ENCODE measurements around the gene SELENOV. TPM values are rescaled to one million over a fixed set of nuclear protein-coding genes. Genes with fewer than 3 reads are reported as not detected.

Gene SELENOV
- total RNA-seq, 1 experiment from 2014 or later = not detected

- BruUV-seq (replicated peaks) = no TSS peak
- DNase-seq (ENCODE audit: low read depth, low spot score) (no peak), ATAC-seq (no peak)
- Histone ChIP-seq H3K27ac (ENCODE audit: low read depth, low read length) (no peak overlapping the region), H3K79me2 (ENCODE audit: insufficient read depth, low read length) (no peaks in the 10 kb centered on the region), H3K4me3 (replicated peaks in 1 of 2; ENCODE audit: low read depth in 1 of 2, low read length in 2 of 2) (no peak overlapping the region), H3K36me3 (ENCODE audit: control insufficient read depth in 1 of 2, insufficient read depth in 2 of 2, low read length in 2 of 2) (no peaks in the 10 kb centered on the region), H4K20me1 (ENCODE audit: insufficient read depth) (no peaks in the 10 kb centered on the region), H3K9ac (ENCODE audit: low read length) (no peak overlapping the region), H3K27me3 (ENCODE audit: insufficient read depth, low read length) (peaks cover 34% of the 10 kb centered on the region; the same call in 1 of the 2 replicates), H3K9me3 (ENCODE audit: control insufficient read depth in 1 of 2, insufficient read depth in 1 of 2, low read depth in 1 of 2, low read length in 2 of 2) (no peaks in the 10 kb centered on the region), H3K9me2 (ENCODE audit: insufficient read depth) (no peaks in the 10 kb centered on the region), H3K4me1 (ENCODE audit: control insufficient read depth in 1 of 2, insufficient read depth in 2 of 2, low read length in 2 of 2) (peaks cover 0 to 3% of the 10 kb centered on the region in 2 experiments; a peak in 1 of 4 replicates), H3K4me2 (ENCODE audit: low read length) (no peak overlapping the region; the same call in 1 of the 2 replicates), H2AFZ (ENCODE audit: low read depth, low read length, poor library complexity, severe bottlenecking) (no peak overlapping the region)
- intact Hi-C loops (cut with micrococcal nuclease) = no loop called here
- CTCF ChIA-PET = no interaction called here
- TF ChIP-seq EGR1 (IDR thresholded peaks at IDR 0.05; ENCODE audit: low read depth) = no peak
- no peak for TF ChIP-seq CBX3 (IDR thresholded peaks at IDR 0.05; ENCODE audit: low read depth)
- no peak for TF ChIP-seq POLR2A (IDR thresholded peaks at IDR 0.05; ENCODE audit: borderline replicate concordance, extremely low read depth, insufficient read depth, insufficient read length)
- no peak for TF ChIP-seq SIN3A (IDR thresholded peaks at IDR 0.05; ENCODE audit: low read depth)
- no peak for TF ChIP-seq POLR2AphosphoS5 (IDR thresholded peaks at IDR 0.05; ENCODE audit: low read depth, low read length)
- TF ChIP-seq EZH2phosphoT487 (IDR thresholded peaks at IDR 0.05; ENCODE audit: borderline replicate concordance) = no peak
- TF ChIP-seq SP1 (IDR thresholded peaks at IDR 0.05; ENCODE audit: low read depth) = no peak
- POLR2A ChIA-PET = no interaction called here
- RAD21 ChIA-PET (ENCODE audit: low non-redundant PET in 1 of 2, low total read pairs in 2 of 2, uncharacterized antibody in 2 of 2, unreplicated experiment in 2 of 2) = no interaction called here
Observed at GRCh38 chr19:39557811-39558623, 43.1 kb downstream of the SELENOV start.

DNA sequence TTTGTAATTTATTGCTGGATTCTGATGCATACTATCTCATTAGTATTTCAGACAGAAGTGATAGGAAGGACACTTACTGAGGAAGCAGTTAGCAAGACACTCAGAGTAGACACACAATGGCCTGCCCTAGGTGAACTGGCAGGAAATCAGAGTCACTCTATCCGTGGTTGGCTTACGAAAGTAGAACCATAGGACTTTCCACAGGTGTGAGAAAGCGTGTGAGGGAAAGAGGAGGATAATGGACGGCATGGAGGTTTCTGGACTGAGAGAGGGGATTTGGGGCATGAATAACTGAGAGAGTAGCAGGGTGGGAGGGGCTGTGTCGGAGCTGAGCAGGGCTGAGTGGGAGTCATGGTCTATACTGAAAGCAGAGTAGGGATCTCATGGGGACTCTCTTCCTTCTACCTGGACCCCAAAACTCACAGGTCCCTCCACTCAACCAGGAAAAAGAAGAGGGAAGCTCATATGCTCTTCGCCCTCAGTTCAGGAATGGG, 43.7 kb downstream of the SELENOV start:
- Histone ChIP-seq H3K9me2 (ENCODE audit: insufficient read depth) (no peaks in the 10 kb centered on the region), H2AFZ (ENCODE audit: low read depth, low read length, poor library complexity, severe bottlenecking) (no peak overlapping the region), H3K4me2 (ENCODE audit: low read length) (no peak overlapping the region), H3K4me3 (replicated peaks in 1 of 2; ENCODE audit: low read depth in 1 of 2, low read length in 2 of 2) (no peak overlapping the region), H3K27me3 (ENCODE audit: insufficient read depth, low read length) (peaks cover 31% of the 10 kb centered on the region; the same call in 1 of the 2 replicates), H3K4me1 (ENCODE audit: control insufficient read depth in 1 of 2, insufficient read depth in 2 of 2, low read length in 2 of 2) (peaks cover 0 to 9% of the 10 kb centered on the region in 2 experiments; a peak in 2 of 4 replicates), H3K9ac (ENCODE audit: low read length) (no peak overlapping the region), H3K36me3 (ENCODE audit: control insufficient read depth in 1 of 2, insufficient read depth in 2 of 2, low read length in 2 of 2) (no peaks in the 10 kb centered on the region), H3K27ac (ENCODE audit: low read depth, low read length) (no peak overlapping the region), H3K9me3 (ENCODE audit: control insufficient read depth in 1 of 2, insufficient read depth in 1 of 2, low read depth in 1 of 2, low read length in 2 of 2) (no peaks in the 10 kb centered on the region), H3K79me2 (ENCODE audit: insufficient read depth, low read length) (no peaks in the 10 kb centered on the region), H4K20me1 (ENCODE audit: insufficient read depth) (no peaks in the 10 kb centered on the region)
- ATAC-seq (no peak), DNase-seq (ENCODE audit: low read depth, low spot score) (no peak)
- CTCF ChIA-PET = no interaction called here
- intact Hi-C loops (cut with micrococcal nuclease) = no loop called here
- POLR2A ChIA-PET = no interaction called here
- no TSS peak for BruUV-seq (replicated peaks)
- RAD21 ChIA-PET (ENCODE audit: low non-redundant PET in 1 of 2, low total read pairs in 2 of 2, uncharacterized antibody in 2 of 2, unreplicated experiment in 2 of 2) = no interaction called here
- TF ChIP-seq EZH2 (IDR thresholded peaks at IDR 0.05) (no peak), ELF1 (IDR thresholded peaks at IDR 0.05; ENCODE audit: borderline replicate concordance, low read depth) (no peak), ZBTB33 (IDR thresholded peaks at IDR 0.05; ENCODE audit: extremely low read depth, insufficient replicate concordance, low read length) (no peak), ATF3 (IDR thresholded peaks at IDR 0.05) (no peak), CTCF (IDR thresholded peaks at IDR 0.05 in 2 of 3, conservative IDR thresholded peaks at IDR 0.05 in 1 of 3; ENCODE audit: borderline replicate concordance in 1 of 3, insufficient read depth in 1 of 3, low read depth in 2 of 3, low read length in 2 of 3) (no peak), ZFX (IDR thresholded peaks at IDR 0.05) (no peak)

Measured in HCT116 (cell line).